HCT116 (cell line): ENCODE measurements around the gene SLX9.

Source experiments
- ATF3 ChIP-seq: IDR thresholded peaks from 2 replicates; pipeline ENCODE4 v1.6.1; 2012
- CTCF ChIP-seq, 3 experiments: fragments of 200-600 bp in 1 of 3; sonication (generic) in 1 of 3; IDR thresholded peaks in 2 of 3; conservative IDR thresholded peaks in 1 of 3; 2 replicates each; pipeline ENCODE4 v1.5.1; 2012 to 2017; ENCODE audit warnings: low read depth in 2 of 3, low read length in 2 of 3, antibody characterized with exemption in 1 of 3, borderline replicate concordance in 1 of 3, control low read depth in 1 of 3, mild to moderate bottlenecking in 1 of 3, mixed read lengths in 1 of 3, mixed run types in 1 of 3, moderate library complexity in 1 of 3; ENCODE audit not compliant: insufficient read depth in 1 of 3
- EGR1 ChIP-seq: IDR thresholded peaks from 2 replicates; pipeline ENCODE4 v1.6.1; 2012; ENCODE audit warnings: low read depth
- EZH2 ChIP-seq: fragments of 200-600 bp; sonication (generic); IDR thresholded peaks from 2 replicates; pipeline ENCODE4 v1.6.1; 2017; ENCODE audit warnings: antibody characterized with exemption, mixed run types
- EZH2phosphoT487 ChIP-seq: fragments of 200-600 bp; IDR thresholded peaks from 2 replicates; pipeline ENCODE4 v1.6.1; 2018; ENCODE audit warnings: antibody characterized with exemption, borderline replicate concordance
- MAX ChIP-seq: IDR thresholded peaks from 2 replicates; pipeline ENCODE4 v1.6.1; 2012
- POLR2A ChIP-seq: IDR thresholded peaks from 2 replicates; pipeline ENCODE4 v1.7.0; 2011; ENCODE audit warnings: borderline replicate concordance; ENCODE audit not compliant: insufficient read depth, insufficient read length; ENCODE audit errors: extremely low read depth
- POLR2AphosphoS5 ChIP-seq: IDR thresholded peaks from 2 replicates; pipeline ENCODE4 v1.6.1; 2011; ENCODE audit warnings: mild to moderate bottlenecking, low read depth, low read length, moderate library complexity
- RAD21 ChIP-seq: IDR thresholded peaks from 2 replicates; pipeline ENCODE4 v1.6.1; 2012; ENCODE audit warnings: low read depth, mild to moderate bottlenecking
- SIN3A ChIP-seq: IDR thresholded peaks from 2 replicates; pipeline ENCODE4 v1.6.1; 2012; ENCODE audit warnings: low read depth
- SRF ChIP-seq: IDR thresholded peaks from 2 replicates; pipeline ENCODE4 v1.6.1; 2012; ENCODE audit warnings: low read depth
- ZBTB33 ChIP-seq: IDR thresholded peaks from 2 replicates; pipeline ENCODE4 v1.6.1; 2011; ENCODE audit warnings: mild to moderate bottlenecking, low read length, moderate library complexity; ENCODE audit not compliant: insufficient replicate concordance; ENCODE audit errors: extremely low read depth
- ZFX ChIP-seq: fragments of 450-650 bp; IDR thresholded peaks from 2 replicates; pipeline ENCODE4 v1.6.1; 2017
- ZNF274 ChIP-seq: fragments of 200-500 bp; sonication (Bioruptor generic); IDR thresholded peaks from 2 replicates; pipeline ENCODE4 v1.6.1; 2014; ENCODE audit warnings: mild to moderate bottlenecking, low read depth, low read length, inconsistent platforms

- TF ChIP-seq CTCF (IDR thresholded peaks at IDR 0.05 in 2 of 3, conservative IDR thresholded peaks at IDR 0.05 in 1 of 3; ENCODE audit: borderline replicate concordance in 1 of 3, insufficient read depth in 1 of 3, low read depth in 2 of 3, low read length in 2 of 3) = no peak
- TF ChIP-seq POLR2AphosphoS5 = no peak
- no peak for TF ChIP-seq ZNF274
- no peak for TF ChIP-seq EZH2phosphoT487
- TF ChIP-seq POLR2A = no peak
- TF ChIP-seq SIN3A = no peak
- no peak for TF ChIP-seq ZBTB33
- TF ChIP-seq RAD21 = no peak
- TF ChIP-seq EGR1 = no peak
- TF ChIP-seq MAX = no peak
- TF ChIP-seq ZFX = peak; percentile 61; the same call in 1 of the 2 replicates
- TF ChIP-seq SRF = no peak
- no peak for TF ChIP-seq ATF3
- TF ChIP-seq EZH2 = no peak
Observed at GRCh38 chr21:44940116-44940631, 345 bp downstream of the SLX9 start.
